Measurements from ENCODE around the gene HNRNPDL.

DNA sequence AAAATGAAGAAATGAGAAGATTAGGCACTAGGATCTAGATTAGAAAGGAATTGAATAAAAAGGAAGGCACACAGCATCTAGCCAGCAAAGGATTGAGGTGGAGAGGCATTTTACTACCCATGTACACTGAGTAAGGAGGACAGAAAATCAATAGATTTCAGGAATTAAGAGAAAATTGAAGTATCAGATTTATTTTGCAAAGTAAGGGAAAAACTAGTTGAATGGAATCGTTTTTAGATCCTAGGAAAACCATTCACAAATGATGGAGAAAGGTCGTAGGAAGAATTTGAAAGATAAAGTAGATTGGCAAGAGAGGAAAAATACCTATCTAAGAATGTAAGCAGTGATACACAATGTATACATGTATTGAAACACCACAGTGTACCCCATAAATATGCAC is 31.4 kb upstream of the HNRNPDL start:
- TF ChIP-seq, protein P1, sequence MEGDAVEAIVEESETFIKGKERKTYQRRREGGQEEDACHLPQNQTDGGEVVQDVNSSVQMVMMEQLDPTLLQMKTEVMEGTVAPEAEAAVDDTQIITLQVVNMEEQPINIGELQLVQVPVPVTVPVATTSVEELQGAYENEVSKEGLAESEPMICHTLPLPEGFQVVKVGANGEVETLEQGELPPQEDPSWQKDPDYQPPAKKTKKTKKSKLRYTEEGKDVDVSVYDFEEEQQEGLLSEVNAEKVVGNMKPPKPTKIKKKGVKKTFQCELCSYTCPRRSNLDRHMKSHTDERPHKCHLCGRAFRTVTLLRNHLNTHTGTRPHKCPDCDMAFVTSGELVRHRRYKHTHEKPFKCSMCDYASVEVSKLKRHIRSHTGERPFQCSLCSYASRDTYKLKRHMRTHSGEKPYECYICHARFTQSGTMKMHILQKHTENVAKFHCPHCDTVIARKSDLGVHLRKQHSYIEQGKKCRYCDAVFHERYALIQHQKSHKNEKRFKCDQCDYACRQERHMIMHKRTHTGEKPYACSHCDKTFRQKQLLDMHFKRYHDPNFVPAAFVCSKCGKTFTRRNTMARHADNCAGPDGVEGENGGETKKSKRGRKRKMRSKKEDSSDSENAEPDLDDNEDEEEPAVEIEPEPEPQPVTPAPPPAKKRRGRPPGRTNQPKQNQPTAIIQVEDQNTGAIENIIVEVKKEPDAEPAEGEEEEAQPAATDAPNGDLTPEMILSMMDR (IDR thresholded peaks at IDR 0.05): no peak
- no peak for TF ChIP-seq POLR2A (IDR thresholded peaks at IDR 0.05)

Data from lower leg skin (tissue), 3 donors.